Astrocyte (in vitro differentiated cells and primary cell): ENCODE results near the gene MARCHF10. TPM values are rescaled to one million over a fixed set of nuclear protein-coding genes. Genes with fewer than 3 reads are reported as not detected.

ENCODE experiments used
- DNase-seq: peaks from one replicate; pipeline ENCODE4 v3.0.0-alpha.2; 2010; ENCODE audit warnings: low read depth
- FAIRE-seq: peaks from 2 replicates; lab custom pipeline; 2011; peaks lifted over from hg19 to GRCh38; lab: Jason Lieb, UNC
- H2AFZ ChIP-seq: 2 replicates; pipeline ENCODE4 v1.6.0; 2012; ENCODE audit warnings: low read depth, low read length, inconsistent platforms
- H3K27ac ChIP-seq: 2 replicates; pipeline ENCODE4 v1.5.1; 2011; ENCODE audit warnings: low read depth, low read length, inconsistent platforms
- H3K27me3 ChIP-seq: 2 replicates; pipeline ENCODE4 v1.6.0; 2011; ENCODE audit warnings: low read length, inconsistent platforms; ENCODE audit not compliant: insufficient read depth
- H3K36me3 ChIP-seq: 2 replicates; pipeline ENCODE4 v1.5.1; 2011; ENCODE audit warnings: low read length, inconsistent platforms; ENCODE audit not compliant: insufficient read depth
- H3K4me1 ChIP-seq: 2 replicates; pipeline ENCODE4 v1.5.1; 2011; ENCODE audit warnings: low read length, inconsistent platforms; ENCODE audit not compliant: insufficient read depth
- H3K4me2 ChIP-seq: 2 replicates; pipeline ENCODE4 v1.6.0; 2012; ENCODE audit warnings: low read length, inconsistent platforms
- H3K4me3 ChIP-seq: 2 replicates; pipeline ENCODE4 v1.5.1; 2011; ENCODE audit warnings: low read depth, mild to moderate bottlenecking, low read length, inconsistent platforms; ENCODE audit not compliant: insufficient read depth
- H3K79me2 ChIP-seq: 2 replicates; pipeline ENCODE4 v1.6.0; 2012; ENCODE audit warnings: mild to moderate bottlenecking, low read length, inconsistent platforms; ENCODE audit not compliant: insufficient read depth
- H3K9ac ChIP-seq: 2 replicates; pipeline ENCODE4 v1.6.0; 2012; ENCODE audit warnings: mild to moderate bottlenecking, low read length, inconsistent platforms
- H3K9me3 ChIP-seq: 2 replicates; pipeline ENCODE4 v1.5.1; 2012; ENCODE audit warnings: low read depth, mild to moderate bottlenecking, low read length, inconsistent platforms; ENCODE audit not compliant: insufficient read depth
- H4K20me1 ChIP-seq: 2 replicates; pipeline ENCODE4 v1.6.0; 2012; ENCODE audit warnings: low read length, inconsistent platforms; ENCODE audit not compliant: insufficient read depth
- H3K27ac Mint-ChIP-seq: one replicate; pipeline ENCODE4 v1.8.0; 2021; ENCODE audit warnings: mild to moderate bottlenecking, mixed read lengths; ENCODE audit not compliant: unreplicated experiment
- H3K27me3 Mint-ChIP-seq: one replicate; pipeline ENCODE4 v1.8.0; 2021; ENCODE audit warnings: low read depth, mixed read lengths; ENCODE audit not compliant: unreplicated experiment
- H3K36me3 Mint-ChIP-seq: one replicate; pipeline ENCODE4 v1.8.0; 2021; ENCODE audit warnings: low read depth, mixed read lengths; ENCODE audit not compliant: unreplicated experiment
- H3K4me1 Mint-ChIP-seq: one replicate; pipeline ENCODE4 v1.8.0; 2021; ENCODE audit warnings: low read depth, mixed read lengths; ENCODE audit not compliant: unreplicated experiment
- H3K4me3 Mint-ChIP-seq: one replicate; pipeline ENCODE4 v1.8.0; 2021; ENCODE audit warnings: mild to moderate bottlenecking, moderate library complexity, mixed read lengths; ENCODE audit not compliant: unreplicated experiment
- H3K9me3 Mint-ChIP-seq: one replicate; pipeline ENCODE4 v1.8.0; 2021; ENCODE audit warnings: mild to moderate bottlenecking, mixed read lengths; ENCODE audit not compliant: unreplicated experiment
- EZH2 ChIP-seq: IDR thresholded peaks from 2 replicates; pipeline ENCODE4 v1.6.1; 2012; ENCODE audit warnings: mild to moderate bottlenecking, low read length, inconsistent platforms; ENCODE audit not compliant: insufficient read depth
- total RNA-seq: library from RNA; stranded (reverse); gene quantifications from 2 replicates; pipeline ENCODE4 v1.2.1, GENCODE V29; 2021
- TF ChIP-seq, protein P1 (sequence below): IDR thresholded peaks from 2 replicates; pipeline ENCODE4 v1.5.1; 2011; ENCODE audit warnings: low read depth, mild to moderate bottlenecking, inconsistent platforms, low read length, moderate library complexity; ENCODE audit not compliant: insufficient read depth

MARCHF10 gene
- total RNA-seq, 1 donor from 2014 or later = not detected

DNA sequence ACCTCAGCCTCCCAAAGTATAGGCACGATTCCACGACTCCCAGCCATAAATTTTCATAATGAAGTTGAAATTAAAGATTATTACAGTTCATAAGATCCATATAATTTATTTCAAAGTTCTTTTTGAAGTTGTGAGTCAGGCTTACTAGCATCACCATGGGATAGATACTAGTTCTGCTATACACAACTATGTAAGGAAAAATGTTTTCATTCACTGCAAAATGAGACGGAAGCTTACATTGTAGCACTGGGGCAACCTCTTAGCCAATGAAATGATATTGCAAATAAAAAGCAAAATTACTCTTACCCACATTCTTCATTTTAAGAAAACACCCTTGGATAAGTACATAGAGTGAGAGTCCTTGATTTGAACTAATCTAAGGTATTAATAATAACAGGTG lies 18.8 kb upstream of the MARCHF10 start:
- Mint-ChIP-seq H3K27ac (no peak overlapping the region), H3K36me3 (no peaks in the 10 kb centered on the region), H3K27me3 (no peaks in the 10 kb centered on the region), H3K4me1 (peaks cover 23% of the 10 kb centered on the region), H3K9me3 (no peaks in the 10 kb centered on the region), H3K4me3 (no peak overlapping the region)
- Histone ChIP-seq H3K27me3 (no peaks in the 10 kb centered on the region), H3K4me2 (no peak overlapping the region), H3K9me3 (no peaks in the 10 kb centered on the region), H4K20me1 (no peaks in the 10 kb centered on the region), H3K36me3 (no peaks in the 10 kb centered on the region), H2AFZ (no peak overlapping the region), H3K27ac (no peak overlapping the region), H3K4me3 (no peak overlapping the region), H3K4me1 (peaks cover 34% of the 10 kb centered on the region), H3K79me2 (no peaks in the 10 kb centered on the region), H3K9ac (no peak overlapping the region)
- DNase-seq = no peak
- no peak for TF ChIP-seq EZH2
- TF ChIP-seq, protein P1, sequence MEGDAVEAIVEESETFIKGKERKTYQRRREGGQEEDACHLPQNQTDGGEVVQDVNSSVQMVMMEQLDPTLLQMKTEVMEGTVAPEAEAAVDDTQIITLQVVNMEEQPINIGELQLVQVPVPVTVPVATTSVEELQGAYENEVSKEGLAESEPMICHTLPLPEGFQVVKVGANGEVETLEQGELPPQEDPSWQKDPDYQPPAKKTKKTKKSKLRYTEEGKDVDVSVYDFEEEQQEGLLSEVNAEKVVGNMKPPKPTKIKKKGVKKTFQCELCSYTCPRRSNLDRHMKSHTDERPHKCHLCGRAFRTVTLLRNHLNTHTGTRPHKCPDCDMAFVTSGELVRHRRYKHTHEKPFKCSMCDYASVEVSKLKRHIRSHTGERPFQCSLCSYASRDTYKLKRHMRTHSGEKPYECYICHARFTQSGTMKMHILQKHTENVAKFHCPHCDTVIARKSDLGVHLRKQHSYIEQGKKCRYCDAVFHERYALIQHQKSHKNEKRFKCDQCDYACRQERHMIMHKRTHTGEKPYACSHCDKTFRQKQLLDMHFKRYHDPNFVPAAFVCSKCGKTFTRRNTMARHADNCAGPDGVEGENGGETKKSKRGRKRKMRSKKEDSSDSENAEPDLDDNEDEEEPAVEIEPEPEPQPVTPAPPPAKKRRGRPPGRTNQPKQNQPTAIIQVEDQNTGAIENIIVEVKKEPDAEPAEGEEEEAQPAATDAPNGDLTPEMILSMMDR = no peak
- no peak for FAIRE-seq

DNA sequence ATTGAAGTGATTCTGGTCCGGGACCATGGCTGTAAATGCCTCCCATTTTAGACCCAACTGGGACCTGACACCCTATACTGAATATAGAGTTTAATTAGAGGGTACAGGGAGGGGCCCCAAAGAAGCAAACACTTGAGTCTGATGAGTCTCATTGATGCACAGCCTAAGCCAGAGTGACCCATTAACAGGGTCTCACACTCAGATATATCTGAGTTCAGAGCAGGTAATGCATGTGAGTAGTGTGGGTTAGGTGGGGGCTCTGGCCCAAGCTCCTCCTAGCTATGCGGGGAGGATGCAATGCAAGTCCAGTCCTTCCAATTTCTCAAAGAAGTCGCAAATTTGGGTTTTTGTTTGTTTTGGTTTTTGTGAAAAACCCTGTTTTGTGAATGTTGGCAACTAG lies 17.1 kb upstream of the MARCHF10 start:
- FAIRE-seq (no peak), DNase-seq (no peak)
- Mint-ChIP-seq H3K27ac (peak overlapping the region; percentile 96), H3K36me3 (no peaks in the 10 kb centered on the region), H3K4me3 (peak overlapping the region; percentile 12), H3K4me1 (peaks cover 38% of the 10 kb centered on the region), H3K27me3 (no peaks in the 10 kb centered on the region), H3K9me3 (no peaks in the 10 kb centered on the region)
- no peak overlapping the region for H3K4me3 ChIP-seq
- peak overlapping the region; percentile 67 for H3K4me2 ChIP-seq
- no peaks in the 10 kb centered on the region for H3K36me3 ChIP-seq
- no peaks in the 10 kb centered on the region for H3K9me3 ChIP-seq
- no peaks in the 10 kb centered on the region for H3K79me2 ChIP-seq
- peak overlapping the region; percentile 37 for H2AFZ ChIP-seq
- H3K4me1 ChIP-seq = peaks cover 50% of the 10 kb centered on the region
- peak overlapping the region; percentile 53 for H3K9ac ChIP-seq
- no peaks in the 10 kb centered on the region for H4K20me1 ChIP-seq
- H3K27ac ChIP-seq = peak overlapping the region; percentile 83
- H3K27me3 ChIP-seq = no peaks in the 10 kb centered on the region
- no peak for TF ChIP-seq EZH2
- TF ChIP-seq, protein P1 = no peak

DNA sequence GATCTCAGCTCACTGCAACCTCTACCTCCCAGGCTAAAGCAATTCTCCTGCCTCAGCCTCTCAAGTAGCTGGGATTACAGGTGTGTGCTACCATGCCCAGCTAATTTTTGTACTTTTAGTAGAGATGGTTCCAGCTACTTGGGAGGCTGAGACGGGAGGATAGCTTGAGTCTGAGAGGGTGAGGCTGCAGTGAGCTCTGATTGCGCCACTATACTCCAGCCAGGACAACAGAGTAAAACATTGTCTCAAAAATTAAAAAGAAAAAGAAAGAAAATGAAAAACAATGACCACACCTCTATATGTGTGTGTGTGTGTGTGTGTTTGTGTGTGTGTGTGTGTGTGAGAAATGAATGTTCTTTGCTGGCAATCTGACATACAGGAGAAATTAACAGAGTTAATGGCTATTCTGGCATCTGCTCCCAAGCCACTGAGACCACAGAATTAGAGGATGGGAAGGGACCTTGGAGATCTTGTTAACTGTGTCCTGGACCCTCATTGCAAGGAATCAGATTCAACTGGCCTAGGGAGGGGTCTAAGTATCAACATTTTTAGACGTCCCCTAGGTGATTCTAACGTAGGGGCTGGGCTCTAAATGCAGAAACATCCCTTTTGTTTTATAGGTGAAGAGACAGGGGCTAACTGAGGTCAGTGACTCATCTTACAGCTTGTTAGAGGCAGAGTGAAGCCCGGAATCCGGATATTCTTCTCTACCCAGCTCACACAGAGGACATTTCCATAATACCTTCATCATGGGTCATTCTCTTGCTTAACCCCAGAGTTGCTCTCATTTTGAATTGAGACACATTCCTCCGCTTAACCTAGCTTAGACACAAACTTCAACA lies 16.4 kb upstream of the MARCHF10 start:
- Histone ChIP-seq H4K20me1 (no peaks in the 10 kb centered on the region), H3K4me3 (no peak overlapping the region), H3K27me3 (no peaks in the 10 kb centered on the region), H3K79me2 (no peaks in the 10 kb centered on the region), H3K9ac (peak overlapping the region; percentile 53), H2AFZ (peak overlapping the region; percentile 37), H3K9me3 (no peaks in the 10 kb centered on the region), H3K4me2 (peak overlapping the region; percentile 67), H3K4me1 (peaks cover 55% of the 10 kb centered on the region), H3K36me3 (no peaks in the 10 kb centered on the region), H3K27ac (peak overlapping the region; percentile 83)
- Mint-ChIP-seq H3K4me1 (peaks cover 44% of the 10 kb centered on the region), H3K4me3 (peak overlapping the region; percentile 67), H3K36me3 (no peaks in the 10 kb centered on the region), H3K9me3 (no peaks in the 10 kb centered on the region), H3K27me3 (no peaks in the 10 kb centered on the region), H3K27ac (peak overlapping the region; percentile 96)
- FAIRE-seq (no peak), DNase-seq (peak; percentile 99)
- no peak for TF ChIP-seq EZH2
- TF ChIP-seq, protein P1 = no peak
